NCI-H2227 (cell line): ENCODE measurements around the gene POP5.

ENCODE experiments used
- DNase-seq: peaks from one replicate; lab custom pipeline; 2025; ENCODE audit not compliant: unreplicated experiment; lab: John Stamatoyannopoulos, UW

Gene POP5

DNA sequence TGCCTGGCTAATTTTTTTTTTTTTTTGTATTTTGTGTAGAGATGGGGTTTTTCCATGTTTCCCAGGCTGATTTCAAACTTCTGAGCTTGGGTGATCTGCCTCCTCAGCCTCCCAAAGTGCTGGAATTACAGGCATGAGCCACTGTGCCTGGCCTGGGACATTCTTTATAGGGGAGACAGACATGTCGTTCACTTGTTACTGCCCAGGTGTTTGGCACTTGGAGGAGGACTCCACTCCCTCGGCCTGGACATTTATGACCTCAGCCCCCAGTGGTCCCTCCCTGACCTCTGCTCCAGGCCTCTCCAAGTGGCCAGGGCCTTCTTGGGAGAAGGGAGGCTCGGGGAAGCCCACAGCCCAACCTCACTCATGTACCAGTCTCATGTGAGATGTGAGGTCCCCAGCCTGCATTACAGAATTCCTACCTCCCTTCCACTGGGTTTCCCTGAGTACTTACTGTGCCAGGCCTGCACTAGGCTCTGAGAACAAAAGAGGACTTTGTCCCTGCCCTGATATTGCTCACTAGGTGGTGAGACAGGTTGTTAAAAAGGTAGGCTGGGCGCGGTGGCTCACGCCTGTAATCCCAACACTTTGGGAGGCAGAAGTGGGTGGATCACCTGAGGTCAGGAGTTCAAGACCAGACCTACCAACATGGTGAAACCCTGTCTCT lies 9.7 kb upstream of the POP5 start:
- DNase-seq, result no peak

DNA sequence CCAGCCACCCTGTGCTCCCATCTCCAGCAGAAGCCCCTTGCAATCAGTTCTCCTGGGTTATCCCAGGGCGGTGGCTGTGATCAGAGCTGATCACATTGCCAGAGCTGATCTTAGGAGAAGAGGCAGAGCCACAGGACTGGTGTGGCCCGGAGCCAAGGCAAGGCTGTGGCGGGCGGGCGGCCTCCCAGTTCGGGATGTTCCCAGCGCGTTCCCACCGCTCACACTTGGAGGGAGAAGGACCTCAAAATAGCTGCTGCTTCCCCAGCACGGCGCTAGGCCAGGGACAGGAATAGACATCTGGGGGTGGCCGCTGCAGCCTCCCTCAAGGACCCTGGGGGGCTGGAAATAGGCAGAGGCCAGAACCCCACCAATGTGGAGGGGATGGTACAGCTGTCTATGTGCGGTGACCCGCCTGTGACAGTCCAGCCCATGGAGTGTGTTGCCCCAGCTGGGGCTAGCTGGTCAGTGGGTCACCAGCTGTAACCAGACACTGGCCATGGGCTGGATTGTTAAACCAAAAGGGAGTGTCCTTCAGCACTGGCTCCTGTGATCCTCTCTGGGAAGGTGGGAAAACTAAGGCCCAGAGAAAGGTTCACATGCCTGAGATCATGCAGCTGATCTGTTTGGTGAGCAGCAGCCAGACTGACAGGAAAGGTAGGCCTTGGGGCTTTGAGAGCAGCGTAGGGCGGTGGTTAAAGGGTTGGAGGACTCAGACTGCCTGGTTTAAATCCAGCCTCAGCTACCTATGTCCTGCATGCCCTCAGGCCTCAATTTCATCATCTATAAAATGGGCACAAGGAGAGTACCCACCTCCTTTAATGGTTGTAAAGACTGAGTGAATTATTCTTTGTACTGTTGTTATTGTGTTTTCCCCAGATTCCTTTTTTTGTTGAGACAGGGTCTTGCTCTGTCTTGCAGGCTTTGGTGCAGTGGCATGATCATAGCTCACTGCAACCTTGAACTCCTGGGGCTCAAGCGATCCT lies 8.0 kb upstream of the POP5 start:
- no peak for DNase-seq

DNA sequence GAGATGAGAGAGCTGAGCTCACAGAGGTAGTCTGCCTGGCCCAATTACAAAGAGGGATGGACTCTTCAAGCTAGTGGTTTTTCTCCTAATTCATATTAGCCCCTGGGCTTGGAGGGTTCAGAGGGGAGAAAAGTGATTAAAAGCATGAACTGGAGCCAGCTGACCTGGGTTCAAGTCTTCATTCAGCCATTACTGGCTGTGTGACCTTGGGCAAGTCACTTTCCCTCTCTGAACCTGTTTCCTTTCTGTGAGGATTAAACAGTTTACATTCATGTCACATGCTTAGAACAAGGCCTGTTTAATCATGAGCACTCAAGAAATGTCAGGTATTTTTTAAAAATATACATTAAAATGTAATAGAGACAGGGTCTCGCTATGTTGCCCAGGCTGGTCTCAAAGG lies 7.2 kb upstream of the POP5 start:
- no peak for DNase-seq

DNA sequence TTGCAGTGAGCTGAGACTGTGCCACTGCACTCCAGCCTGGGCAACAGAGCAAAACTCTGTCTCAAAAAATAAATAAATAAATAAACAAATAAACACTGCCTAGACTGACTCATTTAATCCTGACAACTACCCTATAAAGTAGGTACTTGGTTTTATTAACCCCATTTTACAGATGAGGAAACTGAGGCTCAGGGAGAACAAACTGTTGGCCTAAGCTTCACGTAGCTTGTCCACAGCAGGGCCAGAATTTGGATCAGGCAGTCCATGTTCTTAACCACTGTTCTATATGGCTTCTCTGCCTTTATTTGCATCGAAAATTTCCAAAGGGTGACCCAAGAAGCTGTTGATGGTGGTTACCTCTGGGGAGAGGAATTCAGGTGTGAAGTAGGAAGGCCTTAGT lies 5.7 kb upstream of the POP5 start:
- DNase-seq, result no peak

DNA sequence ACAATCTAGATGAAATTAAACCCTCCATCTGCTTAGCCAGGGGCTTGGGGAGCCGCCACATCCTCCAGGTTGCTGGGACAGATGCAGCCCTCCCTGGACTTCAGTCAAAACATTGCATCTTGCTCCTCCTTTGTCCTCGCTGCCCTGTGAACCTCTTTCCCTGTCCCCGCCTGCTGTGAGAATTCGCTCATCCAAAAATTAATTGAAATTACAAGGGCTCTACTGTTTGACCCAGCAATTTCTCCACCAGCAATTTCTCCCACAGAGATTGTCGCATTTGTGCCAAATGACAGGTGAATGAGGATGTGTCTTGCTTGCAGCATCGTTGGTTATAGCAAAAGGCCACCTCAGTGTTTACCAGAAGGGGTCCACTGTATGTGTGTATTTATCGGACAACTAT lies 5.0 kb upstream of the POP5 start:
- peak; percentile 73 for DNase-seq

DNA sequence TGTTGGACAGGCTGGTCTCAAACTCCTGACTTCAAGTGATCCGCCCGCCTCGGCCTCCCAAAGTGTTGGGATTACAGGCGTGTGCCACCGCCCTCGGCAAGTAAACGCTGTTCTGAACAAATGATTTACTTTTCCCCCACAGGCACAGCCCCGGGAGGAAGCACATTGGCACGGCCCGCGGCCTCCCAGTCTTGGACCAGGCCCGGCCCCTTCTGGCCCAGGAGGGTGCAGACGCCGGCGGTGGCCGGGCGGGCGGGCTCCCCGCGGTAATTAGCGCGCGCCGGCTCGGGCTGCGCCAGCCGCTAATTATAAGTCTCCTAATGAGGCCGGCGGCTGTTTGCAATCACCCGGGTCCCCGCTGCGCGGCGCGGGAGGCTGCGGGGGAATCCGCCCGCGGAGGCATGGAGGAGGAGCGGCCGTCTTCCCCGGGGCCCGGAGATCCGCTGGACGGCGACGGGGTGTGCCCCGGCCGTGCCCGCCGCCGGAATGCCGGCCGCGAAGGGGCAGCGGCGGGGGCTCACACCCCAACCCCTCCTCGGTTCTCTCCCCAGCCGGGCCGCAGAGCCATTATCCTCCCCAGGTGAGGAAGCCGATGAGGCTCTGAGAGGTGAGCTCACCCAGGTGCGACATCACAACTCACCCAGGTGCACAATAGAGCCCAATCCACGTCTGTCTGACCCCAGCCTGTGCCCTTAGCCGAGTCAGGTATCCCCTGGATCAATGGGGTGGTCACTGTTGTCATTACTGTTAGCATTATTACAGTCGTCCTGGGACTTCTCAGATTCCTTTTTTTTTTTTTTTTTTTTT lies 3.3 kb upstream of the POP5 start:
- peak; percentile 50 for DNase-seq

DNA sequence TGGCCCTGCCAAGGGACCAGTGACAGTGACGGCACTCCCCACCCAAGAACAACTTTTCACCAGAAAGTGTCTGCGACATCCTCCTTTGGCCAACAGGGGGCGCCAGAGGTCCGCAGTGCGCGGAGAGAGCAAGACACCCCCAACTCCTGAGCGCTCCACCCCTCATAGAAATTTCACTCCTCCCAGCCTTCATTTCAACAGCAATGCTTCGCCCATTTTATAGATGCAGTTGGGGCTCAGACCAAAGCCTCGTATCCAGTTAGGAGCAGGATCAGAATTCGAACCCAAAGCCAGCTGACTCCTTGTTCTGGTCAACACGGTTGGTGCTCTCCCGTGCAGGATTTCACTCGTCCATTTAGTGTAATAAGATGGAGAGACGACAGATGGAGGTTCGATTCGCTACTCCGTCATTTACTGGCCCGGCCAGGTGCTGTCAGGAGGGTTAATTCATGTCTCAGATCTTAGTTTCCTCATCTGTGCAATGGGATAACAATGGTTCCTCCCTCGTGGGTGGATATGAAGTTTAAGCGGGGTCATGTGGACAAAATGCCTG lies 2.4 kb upstream of the POP5 start:
- peak; percentile 89 for DNase-seq

DNA sequence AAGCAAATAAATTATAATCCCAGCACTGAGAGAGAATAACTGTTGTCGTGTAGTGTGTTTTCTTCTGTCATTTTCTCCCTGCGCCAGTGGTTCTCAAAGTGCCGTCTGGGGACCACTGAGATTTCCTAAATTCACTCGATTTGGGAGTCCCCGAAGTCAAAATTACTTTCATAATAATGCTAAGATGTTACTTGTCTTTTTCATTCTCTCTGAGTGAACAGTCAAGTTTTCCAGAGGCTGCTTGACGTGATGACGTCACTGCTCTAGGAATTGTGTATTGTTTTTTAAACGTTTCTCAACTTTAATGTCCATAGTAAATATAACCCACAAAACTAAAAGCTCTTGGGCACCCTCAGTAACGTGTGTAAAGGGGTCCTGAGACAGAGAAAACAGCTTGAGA lies 796 bp upstream of the POP5 start:
- no peak for DNase-seq

DNA sequence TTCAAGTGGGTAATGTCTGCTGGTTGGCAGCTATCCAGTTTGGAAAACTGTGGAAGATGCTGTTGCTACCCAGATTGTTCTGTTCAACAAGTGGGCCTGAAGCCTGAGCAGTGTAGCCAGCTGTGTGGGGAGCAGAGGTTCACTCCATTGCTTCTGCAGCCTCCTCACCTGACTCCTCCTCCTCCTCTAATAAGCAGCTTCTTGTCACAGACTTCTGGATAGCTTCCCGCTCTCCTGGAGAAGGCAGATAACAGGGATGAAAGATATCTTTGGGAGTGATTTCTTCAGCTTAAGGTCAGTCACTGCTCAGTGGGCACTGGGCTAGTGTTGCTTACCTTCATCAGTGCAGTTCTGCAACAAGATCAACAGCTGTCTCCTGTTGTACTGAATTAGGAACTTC lies 2.0 kb downstream of the POP5 start:
- no peak for DNase-seq

DNA sequence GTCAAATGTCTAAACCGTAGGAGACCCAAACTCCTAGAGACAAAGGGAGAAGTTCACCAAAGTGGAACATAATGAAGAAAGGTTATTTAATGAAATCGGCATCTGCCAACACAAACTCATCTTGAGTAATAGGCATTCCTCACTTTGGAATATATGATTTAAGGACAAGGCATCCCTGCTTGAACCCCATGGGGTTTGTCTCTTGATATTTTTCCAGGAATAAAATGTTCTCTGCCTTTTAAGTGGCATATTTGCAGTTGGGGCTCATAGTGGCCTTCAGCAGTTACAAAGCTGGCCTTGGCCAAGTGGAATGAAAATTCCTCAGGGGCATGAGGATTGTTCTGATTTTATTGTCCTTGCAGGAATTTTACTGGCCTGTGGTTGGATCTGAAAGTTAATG lies 7.1 kb downstream of the POP5 start:
- no peak for DNase-seq

DNA sequence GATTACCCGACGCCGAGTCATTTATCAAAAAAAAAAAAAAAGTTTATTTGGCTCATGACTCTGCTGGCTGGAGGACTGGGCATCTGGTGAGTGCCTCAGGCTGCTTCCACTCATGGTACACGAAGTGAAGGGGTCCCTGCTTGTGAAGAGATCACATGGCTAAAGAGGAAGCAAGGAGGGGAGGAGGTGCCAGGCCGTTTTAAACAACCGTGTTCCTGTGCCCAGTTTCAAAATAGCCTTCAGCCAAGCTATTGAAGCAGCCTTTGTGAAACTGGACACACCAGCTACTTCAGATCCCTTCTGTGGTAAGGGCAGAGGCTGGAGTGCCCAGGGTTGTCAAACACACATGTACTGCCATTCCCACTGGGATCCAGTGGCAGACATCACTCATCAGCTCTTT lies 7.6 kb downstream of the POP5 start:
- DNase-seq, result no peak

DNA sequence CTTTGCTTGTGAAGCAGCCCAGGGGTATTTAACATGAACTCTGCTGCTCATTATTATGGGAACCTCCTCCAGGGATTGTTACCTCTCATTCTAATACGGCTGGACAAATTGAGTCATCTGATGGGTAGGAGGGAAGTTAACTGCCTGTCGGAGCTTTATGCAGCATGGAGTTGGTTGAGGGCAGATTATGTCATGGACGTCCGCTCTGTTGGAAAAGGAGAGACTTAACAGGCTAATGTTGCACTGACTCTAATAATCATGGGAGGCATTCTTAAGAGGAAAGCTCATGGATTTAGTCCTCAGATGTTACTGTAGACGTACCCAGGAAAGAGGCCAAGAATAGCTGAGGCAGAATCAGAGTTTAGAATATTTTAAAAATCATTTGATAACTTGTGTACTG lies 9.9 kb downstream of the POP5 start:
- DNase-seq, result no peak

DNA sequence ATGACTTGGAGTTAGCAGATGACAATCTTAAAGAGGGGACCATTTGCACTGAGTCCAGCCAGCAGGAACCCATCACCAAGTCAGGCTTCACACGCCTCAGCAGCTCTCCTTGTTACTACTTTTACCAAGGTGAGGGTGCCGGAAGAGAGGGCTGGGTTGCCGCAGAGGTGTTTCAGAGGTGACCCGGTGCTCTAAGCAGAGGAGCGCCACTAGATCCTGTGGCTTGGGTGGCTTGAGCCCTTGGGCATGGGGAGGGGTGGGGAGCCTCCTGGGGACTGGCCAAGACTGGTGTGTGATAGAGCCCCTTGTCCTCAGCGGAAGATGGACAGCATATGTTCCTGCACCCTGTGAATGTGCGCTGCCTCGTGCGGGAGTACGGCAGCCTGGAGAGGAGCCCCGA lies 17.7 kb downstream of the POP5 start:
- DNase-seq, result no peak

DNA sequence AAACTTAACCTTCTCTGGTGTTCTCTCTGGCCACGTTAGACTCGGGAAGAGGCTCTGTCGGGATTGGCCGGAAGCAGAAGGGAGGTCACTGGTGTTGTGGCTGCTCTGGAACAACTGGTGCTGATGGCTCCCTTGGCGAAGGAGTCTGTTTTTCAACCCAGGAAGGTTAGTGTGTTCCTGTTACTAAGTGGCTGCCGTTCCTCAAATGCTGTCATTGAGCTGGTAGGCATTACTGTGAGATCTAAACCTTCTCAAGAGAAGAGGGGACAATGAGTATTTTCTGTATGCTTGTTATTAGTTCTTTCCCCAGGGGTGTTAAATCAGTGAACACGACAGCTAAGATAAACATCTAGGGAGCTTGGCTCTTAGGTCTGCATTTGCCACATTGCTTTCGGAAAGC lies 18.3 kb downstream of the POP5 start:
- no peak for DNase-seq

DNA sequence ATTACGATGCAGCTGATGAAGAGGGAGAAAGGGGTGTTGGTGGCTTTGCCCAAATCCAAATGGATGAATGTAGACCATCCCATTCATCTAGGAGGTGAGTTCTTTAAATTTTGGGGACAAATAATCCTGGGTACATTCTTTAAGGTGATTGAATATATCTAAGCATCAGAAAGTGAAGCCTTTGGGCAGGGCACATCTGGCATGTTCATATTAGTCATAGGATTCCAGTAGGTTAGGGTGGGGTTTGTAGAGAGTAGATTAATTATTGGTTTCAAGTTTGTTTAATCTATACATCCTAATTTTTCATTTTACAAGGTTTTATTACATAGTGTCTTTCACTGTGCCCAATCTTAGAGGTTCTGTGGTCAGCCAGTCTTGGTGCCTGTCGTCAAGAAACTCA lies 23.6 kb downstream of the POP5 start:
- no peak for DNase-seq

DNA sequence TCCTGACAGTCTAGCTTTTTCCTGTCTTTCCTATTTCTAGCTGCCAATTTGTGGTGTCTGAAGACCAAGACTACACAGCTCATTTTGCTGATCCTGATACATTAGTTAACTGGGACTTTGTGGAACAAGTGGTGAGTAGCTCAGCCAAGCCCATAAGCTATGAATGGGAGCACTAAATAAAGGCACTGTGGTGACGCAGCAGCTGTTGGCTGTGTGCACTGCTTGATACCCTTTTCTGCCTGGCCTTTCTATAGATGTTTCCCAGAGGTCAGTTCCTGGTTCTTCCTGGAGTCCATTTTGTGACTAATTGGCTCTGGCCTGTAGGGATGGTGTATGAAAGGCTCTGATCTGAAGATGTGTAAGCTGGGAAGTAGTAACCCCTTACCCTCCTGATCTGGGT lies 26.5 kb downstream of the POP5 start:
- DNase-seq, result no peak

DNA sequence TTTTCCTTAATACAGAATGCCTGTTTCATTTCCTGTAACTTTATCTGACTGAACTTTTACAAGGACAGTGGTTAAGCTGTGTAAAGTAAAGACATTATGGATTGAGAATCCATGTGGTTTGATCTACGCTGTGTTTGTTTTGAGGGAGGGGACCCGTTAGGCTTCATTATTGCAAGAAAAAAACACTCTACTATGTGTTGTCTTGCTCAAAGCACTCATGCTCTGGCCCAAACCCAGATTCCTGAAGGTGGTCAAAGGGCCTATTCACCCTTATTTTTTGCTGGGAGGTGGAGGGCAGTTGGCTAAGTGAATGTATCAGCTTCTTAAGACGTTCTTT lies 35.2 kb downstream of the POP5 start:
- DNase-seq, result no peak

DNA sequence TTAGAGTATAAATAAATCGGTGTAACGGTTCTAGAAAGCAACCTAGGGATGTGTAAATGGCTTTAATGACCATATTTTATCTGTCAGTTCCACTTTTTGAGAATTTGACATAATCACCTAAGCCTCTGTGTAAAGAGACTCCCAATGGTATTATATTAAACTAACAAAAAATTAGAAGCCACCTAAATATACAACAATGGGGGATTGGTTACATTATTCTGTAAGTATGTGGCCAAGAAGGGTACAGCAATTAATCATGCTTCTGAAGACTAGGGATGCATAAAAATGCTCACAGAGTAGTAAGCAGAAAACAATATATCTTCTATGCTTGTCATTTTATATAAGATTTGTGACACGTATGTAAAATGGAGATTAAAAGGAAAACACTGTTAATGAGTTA lies 36.5 kb downstream of the POP5 start:
- DNase-seq, result no peak

DNA sequence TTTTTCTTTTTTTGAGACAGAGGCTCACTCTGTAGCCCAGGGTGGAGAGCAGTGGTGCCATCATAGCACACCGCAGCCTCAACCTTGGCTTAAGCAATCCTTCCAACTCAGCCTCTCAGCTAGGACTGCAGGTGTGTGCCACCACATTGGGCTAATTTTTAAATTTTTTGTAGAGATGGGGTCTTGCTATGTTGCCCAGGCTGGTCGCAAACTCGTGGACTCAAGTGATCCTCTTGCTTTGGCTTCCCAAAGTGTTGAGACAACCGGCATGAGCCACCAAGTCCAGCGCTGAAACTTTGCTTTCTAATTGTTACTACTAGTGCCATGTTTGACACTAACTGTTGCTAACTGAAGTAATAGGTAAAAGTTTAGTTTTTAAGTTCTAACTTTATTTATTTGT lies 39.0 kb downstream of the POP5 start:
- DNase-seq, result no peak

DNA sequence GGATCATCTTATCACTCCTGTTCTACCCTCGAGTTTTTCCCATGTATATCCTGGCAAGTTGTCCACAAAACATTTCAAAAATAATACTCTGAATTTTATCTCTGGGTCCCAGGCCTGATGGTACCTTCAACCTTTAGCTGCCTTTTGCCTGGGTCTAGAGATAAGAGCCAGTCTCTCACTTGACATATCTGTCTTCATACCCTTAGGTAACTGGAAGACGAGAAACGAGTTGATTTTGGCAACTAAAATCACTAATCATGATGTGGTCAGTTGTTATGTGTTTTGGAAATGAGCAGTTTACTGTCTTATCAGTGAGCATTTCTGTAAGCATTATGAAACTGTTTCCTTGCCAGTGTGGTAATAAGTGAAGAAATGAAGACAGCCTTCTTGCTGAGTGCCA lies 40.8 kb downstream of the POP5 start:
- no peak for DNase-seq

DNA sequence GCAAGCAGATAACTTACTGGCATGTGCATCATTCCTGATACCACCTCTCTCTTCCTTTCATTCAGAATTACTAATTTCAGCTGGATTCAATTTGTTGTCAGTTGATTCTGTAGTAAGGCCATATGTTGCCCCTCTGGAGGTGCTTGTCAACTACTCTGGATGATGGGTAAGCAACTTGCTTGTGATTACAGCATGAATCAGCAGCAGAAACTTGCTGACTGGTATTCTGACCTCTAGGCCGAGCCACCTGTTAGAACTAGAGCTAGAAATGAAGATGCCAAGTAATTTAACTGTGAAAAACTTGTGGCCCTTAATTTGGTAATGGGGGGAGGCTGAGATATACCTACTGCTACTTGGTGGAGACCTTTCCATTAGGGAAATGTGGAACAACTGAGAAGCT lies 41.9 kb downstream of the POP5 start:
- DNase-seq, result no peak
